ENCODE measurements around the gene GPHN. TPM values are rescaled to one million over a fixed set of nuclear protein-coding genes. Genes with fewer than 3 reads are reported as not detected.
A peak's percentile ranks its signal among the peaks of the same experiment; 100 is the strongest.

GPHN gene
- total RNA-seq, 2 experiments from 2014 or later = 26.3 to 26.6 TPM

DNA sequence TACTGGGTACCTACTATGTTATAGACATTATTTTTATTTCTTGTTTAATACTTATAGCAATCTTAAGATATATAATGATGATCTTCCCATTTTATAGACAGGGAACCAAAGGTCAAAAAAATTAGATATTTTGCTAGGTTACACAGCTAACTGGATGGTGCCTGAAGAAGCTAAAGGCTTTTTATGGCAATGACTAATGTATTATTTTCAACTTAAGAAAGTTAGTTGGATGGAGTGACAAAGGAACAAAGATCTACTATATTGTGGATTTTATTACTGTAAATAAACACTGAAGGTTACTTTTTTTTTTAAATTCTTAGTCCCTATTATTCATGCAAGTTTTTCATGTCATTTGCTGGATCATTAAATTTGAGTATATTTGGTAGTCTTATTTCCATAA lies 227.9 kb downstream of the GPHN start:
- Mint-ChIP-seq H3K27ac (no peak overlapping the region), H3K4me3 (no peak overlapping the region), H3K27me3 (no peaks in the 10 kb centered on the region), H3K9me3 (peaks cover 15% of the 10 kb centered on the region), H3K4me1 (ENCODE audit: low read depth) (no peaks in the 10 kb centered on the region), H3K36me3 (ENCODE audit: low read depth) (peaks cover 12% of the 10 kb centered on the region)
- CTCF ChIA-PET = no interaction called here
- intact Hi-C loops (cut with micrococcal nuclease) = no loop called here
- ATAC-seq = no peak
- TF ChIP-seq, protein P1, sequence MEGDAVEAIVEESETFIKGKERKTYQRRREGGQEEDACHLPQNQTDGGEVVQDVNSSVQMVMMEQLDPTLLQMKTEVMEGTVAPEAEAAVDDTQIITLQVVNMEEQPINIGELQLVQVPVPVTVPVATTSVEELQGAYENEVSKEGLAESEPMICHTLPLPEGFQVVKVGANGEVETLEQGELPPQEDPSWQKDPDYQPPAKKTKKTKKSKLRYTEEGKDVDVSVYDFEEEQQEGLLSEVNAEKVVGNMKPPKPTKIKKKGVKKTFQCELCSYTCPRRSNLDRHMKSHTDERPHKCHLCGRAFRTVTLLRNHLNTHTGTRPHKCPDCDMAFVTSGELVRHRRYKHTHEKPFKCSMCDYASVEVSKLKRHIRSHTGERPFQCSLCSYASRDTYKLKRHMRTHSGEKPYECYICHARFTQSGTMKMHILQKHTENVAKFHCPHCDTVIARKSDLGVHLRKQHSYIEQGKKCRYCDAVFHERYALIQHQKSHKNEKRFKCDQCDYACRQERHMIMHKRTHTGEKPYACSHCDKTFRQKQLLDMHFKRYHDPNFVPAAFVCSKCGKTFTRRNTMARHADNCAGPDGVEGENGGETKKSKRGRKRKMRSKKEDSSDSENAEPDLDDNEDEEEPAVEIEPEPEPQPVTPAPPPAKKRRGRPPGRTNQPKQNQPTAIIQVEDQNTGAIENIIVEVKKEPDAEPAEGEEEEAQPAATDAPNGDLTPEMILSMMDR (IDR thresholded peaks at IDR 0.05) = no peak
- POLR2A ChIA-PET = interaction anchor here (0.6 kb wide), 1 partner anchor 733 kb away, joined by 3 read pairs; no protein-coding TSS in a partner anchor
- no peak for DNase-seq

GRCh38 chr14:66739826-66740225 lies 231.9 kb downstream of the GPHN start:
- Mint-ChIP-seq H3K27ac (no peak overlapping the region), H3K4me1 (ENCODE audit: low read depth) (no peaks in the 10 kb centered on the region), H3K4me3 (no peak overlapping the region), H3K9me3 (peaks cover 5% of the 10 kb centered on the region), H3K27me3 (no peaks in the 10 kb centered on the region), H3K36me3 (ENCODE audit: low read depth) (peaks cover 7% of the 10 kb centered on the region)
- POLR2A ChIA-PET = no interaction called here
- ATAC-seq = no peak
- CTCF ChIA-PET = no interaction called here
- TF ChIP-seq, protein P1 (IDR thresholded peaks at IDR 0.05) = no peak
- no peak for DNase-seq
- intact Hi-C loops (cut with micrococcal nuclease) = loop anchor here (5.0 kb wide), 1 partner anchor 243 kb away; no protein-coding TSS in a partner anchor

- Mint-ChIP-seq H3K27ac (no peak overlapping the region), H3K9me3 (no peaks in the 10 kb centered on the region), H3K36me3 (ENCODE audit: low read depth) (no peaks in the 10 kb centered on the region), H3K4me3 (no peak overlapping the region), H3K27me3 (no peaks in the 10 kb centered on the region), H3K4me1 (ENCODE audit: low read depth) (no peaks in the 10 kb centered on the region)
- ChIA-PET POLR2A (no interaction called here), CTCF (no interaction called here)
- TF ChIP-seq, protein P1 (IDR thresholded peaks at IDR 0.05) = no peak
- no peak for DNase-seq
- intact Hi-C loops (cut with micrococcal nuclease) = no loop called here
- no peak for ATAC-seq
These were observed 237.1 kb downstream of the GPHN start for GRCh38 chr14:66745078-66745477.

- DNase-seq (peak; percentile 18), ATAC-seq (no peak)
- intact Hi-C loops (cut with micrococcal nuclease) = no loop called here
- Mint-ChIP-seq H3K27ac (no peak overlapping the region), H3K36me3 (ENCODE audit: low read depth) (no peaks in the 10 kb centered on the region), H3K9me3 (no peaks in the 10 kb centered on the region), H3K4me1 (ENCODE audit: low read depth) (no peaks in the 10 kb centered on the region), H3K27me3 (no peaks in the 10 kb centered on the region), H3K4me3 (no peak overlapping the region)
- TF ChIP-seq, protein P1 (IDR thresholded peaks at IDR 0.05) = peak; percentile 51
- CTCF ChIA-PET = interaction anchor here (1.0 to 1.4 kb wide), 3 partner anchors 30 to 387 kb away, joined by 3 read pairs; no protein-coding TSS in a partner anchor
- POLR2A ChIA-PET = no interaction called here
These were observed 238.5 kb downstream of the GPHN start for GRCh38 chr14:66746316-66747006.

DNA sequence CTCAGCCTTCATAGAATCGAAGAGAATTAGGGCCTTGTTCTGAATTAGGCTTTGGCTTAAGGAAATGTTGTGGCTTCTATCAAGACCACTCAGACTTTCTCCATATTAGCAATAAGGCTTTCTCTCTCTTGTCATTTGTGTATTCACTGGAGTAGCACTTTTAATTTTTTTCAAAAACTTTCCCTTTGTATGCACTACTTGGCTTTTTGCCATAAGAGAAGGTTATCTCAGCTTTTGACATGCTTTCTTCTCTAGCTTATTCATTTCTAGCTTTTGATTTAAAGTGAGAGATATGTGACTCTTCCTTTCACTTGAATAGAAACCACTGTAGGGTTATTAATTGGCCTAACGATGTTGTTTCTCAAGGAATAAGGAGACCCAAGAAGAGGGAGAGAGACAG lies 244.2 kb downstream of the GPHN start:
- TF ChIP-seq, protein P1 (IDR thresholded peaks at IDR 0.05) = no peak
- no peaks in the 10 kb centered on the region for H3K27me3 Mint-ChIP-seq
- ChIA-PET CTCF (no interaction called here), POLR2A (no interaction called here)
- no peak for DNase-seq
- no peak overlapping the region for H3K27ac Mint-ChIP-seq
- peaks cover 5% of the 10 kb centered on the region for H3K4me1 Mint-ChIP-seq (ENCODE audit: low read depth)
- H3K36me3 Mint-ChIP-seq (ENCODE audit: low read depth) = no peaks in the 10 kb centered on the region
- H3K4me3 Mint-ChIP-seq = no peak overlapping the region
- ATAC-seq = no peak
- H3K9me3 Mint-ChIP-seq = no peaks in the 10 kb centered on the region
- intact Hi-C loops (cut with micrococcal nuclease) = no loop called here

Measured in activated CD8-positive, alpha-beta T cell treated with anti-CD3 and anti-CD28 coated beads for 36 hours (primary cell).